Keratinocyte (primary cell): ENCODE measurements around the gene ZNF358. TPM values are rescaled to one million over a fixed set of nuclear protein-coding genes. Genes with fewer than 3 reads are reported as not detected.

Source experiments
- DNase-seq: peaks from one replicate; pipeline ENCODE4 v3.0.0-alpha.2; 2011; ENCODE audit warnings: low read depth, missing footprints, low spot score
- FAIRE-seq: peaks from 2 replicates; lab custom pipeline; 2011; peaks lifted over from hg19 to GRCh38; lab: Jason Lieb, UNC
- H2AFZ ChIP-seq: 2 replicates; pipeline ENCODE4 v1.6.0; 2012; ENCODE audit warnings: low read length, control low read depth, inconsistent platforms; ENCODE audit not compliant: control insufficient read depth
- H3K27ac ChIP-seq: 2 replicates; pipeline ENCODE4 v1.5.1; 2011; ENCODE audit warnings: low read length; ENCODE audit not compliant: control insufficient read depth, insufficient read depth
- H3K27me3 ChIP-seq: 3 replicates; pipeline ENCODE4 v1.6.0; 2011; ENCODE audit warnings: low read length; ENCODE audit not compliant: control insufficient read depth, insufficient read depth; ENCODE audit errors: extremely low read depth
- H3K36me3 ChIP-seq, 2 experiments: 2 replicates in 1 of 2; 3 replicates in 1 of 2; pipeline ENCODE4 v1.5.1; 2011; ENCODE audit warnings: low read length in 2 of 2, mild to moderate bottlenecking in 1 of 2; ENCODE audit not compliant: control insufficient read depth in 2 of 2, insufficient read depth in 2 of 2; ENCODE audit errors: extremely low read depth in 1 of 2
- H3K4me1 ChIP-seq: 3 replicates; pipeline ENCODE4 v1.5.1; 2011; ENCODE audit warnings: low read length; ENCODE audit not compliant: control insufficient read depth, insufficient read depth; ENCODE audit errors: extremely low read depth
- H3K4me2 ChIP-seq: 3 replicates; pipeline ENCODE4 v1.6.0; 2011; ENCODE audit warnings: low read depth, low read length; ENCODE audit not compliant: control insufficient read depth, insufficient read depth; ENCODE audit errors: extremely low read depth
- H3K4me3 ChIP-seq, 3 experiments: fragments of 200-600 bp in 1 of 3; sonication (generic) in 1 of 3; 2 replicates in 2 of 3; 3 replicates in 1 of 3; pipeline ENCODE4 v1.5.1; 2011 to 2016; ENCODE audit warnings: low read length in 3 of 3, mild to moderate bottlenecking in 3 of 3, control low read depth in 2 of 3, inconsistent platforms in 1 of 3, low read depth in 1 of 3, mixed read lengths in 1 of 3, mixed run types in 1 of 3, moderate library complexity in 1 of 3; ENCODE audit not compliant: control insufficient read depth in 2 of 3, insufficient read depth in 2 of 3; ENCODE audit errors: extremely low read depth in 1 of 3
- H3K79me2 ChIP-seq: 2 replicates; pipeline ENCODE4 v1.6.0; 2012; ENCODE audit warnings: low read length; ENCODE audit not compliant: control insufficient read depth, insufficient read depth
- H3K9ac ChIP-seq: 3 replicates; pipeline ENCODE4 v1.6.0; 2011; ENCODE audit warnings: low read length; ENCODE audit not compliant: control insufficient read depth, insufficient read depth; ENCODE audit errors: extremely low read depth
- H3K9me1 ChIP-seq: 3 replicates; pipeline ENCODE4 v1.6.0; 2011; ENCODE audit warnings: low read length; ENCODE audit not compliant: control insufficient read depth, insufficient read depth; ENCODE audit errors: extremely low read depth
- H3K9me3 ChIP-seq: 2 replicates; pipeline ENCODE4 v1.5.1; 2012; ENCODE audit warnings: low read depth, low read length; ENCODE audit not compliant: control insufficient read depth
- H4K20me1 ChIP-seq: 3 replicates; pipeline ENCODE4 v1.6.0; 2011; ENCODE audit warnings: low read length; ENCODE audit not compliant: control insufficient read depth, insufficient read depth; ENCODE audit errors: extremely low read depth
- EZH2 ChIP-seq: IDR thresholded peaks from one replicate; pipeline ENCODE4 v1.6.1; 2012; ENCODE audit warnings: inconsistent platforms, mild to moderate bottlenecking, low read length, moderate library complexity
- dilution Hi-C: fragments of 300-500 bp; cut with MboI; formaldehyde crosslinking; loops from one replicate; pipeline ENCODE4 v1.7.0; 2020; ENCODE audit warnings: low sequenced_read_pairs; ENCODE audit not compliant: extremely low pct_ligation_motif_present
- polyA plus RNA-seq, 5 experiments: library from polyadenylated mRNA; depleted of rRNA in 3 of 5; stranded (reverse) in 3 of 5; stranded (forward) in 1 of 5; unstranded in 1 of 5; fragments of >200 nt; gene quantifications; 1 replicate in 1 of 5; 2 replicates in 3 of 5; 3 replicates in 1 of 5; pipeline versions ENCODE4 v1.2.1 to v1.2.3, GENCODE V29; 2011 to 2012; ENCODE audit warnings: missing spikeins in 2 of 5, low read depth in 1 of 5, low replicate concordance in 1 of 5
- TF ChIP-seq, protein P1 (sequence below), 3 experiments: IDR thresholded peaks in 1 of 3; conservative IDR thresholded peaks in 1 of 3; optimal IDR thresholded peaks in 1 of 3; 2 replicates in 2 of 3; 3 replicates in 1 of 3; pipeline versions ENCODE3 to v1.5.1; 2011; ENCODE audit warnings: low read length in 3 of 3, mild to moderate bottlenecking in 3 of 3, moderate library complexity in 2 of 3, control low read depth in 1 of 3, inconsistent platforms in 1 of 3; ENCODE audit not compliant: insufficient read depth in 2 of 3; ENCODE audit errors: extremely low read depth in 1 of 3

The ZNF358 gene
- polyA plus RNA-seq, 1 donor (not counting 4 experiments of a cell fraction or from before 2014, with no cell fraction given): 8.5 TPM

DNA sequence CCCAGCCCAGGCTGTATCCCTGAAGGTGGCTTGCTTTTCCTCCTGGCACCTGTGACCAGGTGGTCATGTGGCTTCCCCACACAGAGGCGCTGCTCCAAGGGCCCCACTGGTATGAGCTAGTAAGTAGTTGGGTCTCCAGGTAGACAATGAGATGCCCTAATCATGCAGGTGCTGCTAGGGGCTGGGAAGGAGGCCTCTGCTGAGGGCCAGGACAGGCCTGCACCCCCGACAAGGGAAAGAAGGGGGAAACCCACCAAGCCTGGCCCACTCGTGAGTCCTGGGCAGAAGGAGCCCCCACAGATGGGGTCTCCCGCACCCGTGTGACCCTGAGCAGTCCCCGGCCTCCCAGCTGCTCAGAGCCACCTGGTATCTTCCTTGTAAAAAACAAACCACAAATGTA is 40.2 kb upstream of the ZNF358 start:
- Histone ChIP-seq H3K9me3 (no peaks in the 10 kb centered on the region), H3K79me2 (no peaks in the 10 kb centered on the region), H3K9me1 (no peaks in the 10 kb centered on the region), H3K27me3 (no peaks in the 10 kb centered on the region), H2AFZ (no peak overlapping the region), H4K20me1 (no peaks in the 10 kb centered on the region), H3K9ac (no peak overlapping the region), H3K4me3 (no peak overlapping the region), H3K27ac (no peak overlapping the region), H3K4me2 (no peak overlapping the region), H3K4me1 (peaks cover 15% of the 10 kb centered on the region), H3K36me3 (peaks cover 0 to 9% of the 10 kb centered on the region in 2 experiments)
- DNase-seq (no peak), FAIRE-seq (no peak)
- no peak for TF ChIP-seq EZH2
- TF ChIP-seq, protein P1, sequence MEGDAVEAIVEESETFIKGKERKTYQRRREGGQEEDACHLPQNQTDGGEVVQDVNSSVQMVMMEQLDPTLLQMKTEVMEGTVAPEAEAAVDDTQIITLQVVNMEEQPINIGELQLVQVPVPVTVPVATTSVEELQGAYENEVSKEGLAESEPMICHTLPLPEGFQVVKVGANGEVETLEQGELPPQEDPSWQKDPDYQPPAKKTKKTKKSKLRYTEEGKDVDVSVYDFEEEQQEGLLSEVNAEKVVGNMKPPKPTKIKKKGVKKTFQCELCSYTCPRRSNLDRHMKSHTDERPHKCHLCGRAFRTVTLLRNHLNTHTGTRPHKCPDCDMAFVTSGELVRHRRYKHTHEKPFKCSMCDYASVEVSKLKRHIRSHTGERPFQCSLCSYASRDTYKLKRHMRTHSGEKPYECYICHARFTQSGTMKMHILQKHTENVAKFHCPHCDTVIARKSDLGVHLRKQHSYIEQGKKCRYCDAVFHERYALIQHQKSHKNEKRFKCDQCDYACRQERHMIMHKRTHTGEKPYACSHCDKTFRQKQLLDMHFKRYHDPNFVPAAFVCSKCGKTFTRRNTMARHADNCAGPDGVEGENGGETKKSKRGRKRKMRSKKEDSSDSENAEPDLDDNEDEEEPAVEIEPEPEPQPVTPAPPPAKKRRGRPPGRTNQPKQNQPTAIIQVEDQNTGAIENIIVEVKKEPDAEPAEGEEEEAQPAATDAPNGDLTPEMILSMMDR (optimal IDR thresholded peaks at IDR 0.05 in 1 of 3, IDR thresholded peaks at IDR 0.05 in 1 of 3, conservative IDR thresholded peaks at IDR 0.05 in 1 of 3; ENCODE audit: extremely low read depth in 1 of 3, insufficient read depth in 2 of 3, low read length in 3 of 3): no peak
- dilution Hi-C loops: no loop called here

DNA sequence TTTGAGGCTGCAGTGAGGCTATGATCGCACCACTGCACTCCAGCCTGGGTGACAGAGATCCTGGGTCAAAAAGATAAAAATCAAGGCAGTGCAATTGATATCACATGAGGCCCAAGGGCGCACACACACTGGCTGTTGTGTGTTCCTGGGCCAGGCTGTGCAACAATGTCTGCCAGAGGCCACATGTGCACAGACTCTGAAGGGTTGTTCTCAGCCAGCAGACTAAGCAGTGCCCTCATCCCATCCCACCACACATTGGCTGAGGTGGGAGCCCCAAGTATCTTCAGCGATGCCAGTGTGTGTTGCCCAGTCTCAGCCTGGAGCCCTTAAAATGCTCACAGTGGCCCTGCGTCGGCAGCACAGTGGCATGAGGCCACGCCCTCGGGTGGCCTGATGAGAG is 39.7 kb upstream of the ZNF358 start:
- Histone ChIP-seq H3K4me2 (no peak overlapping the region), H4K20me1 (no peaks in the 10 kb centered on the region), H3K79me2 (no peaks in the 10 kb centered on the region), H2AFZ (no peak overlapping the region), H3K9ac (no peak overlapping the region), H3K9me1 (no peaks in the 10 kb centered on the region), H3K27me3 (no peaks in the 10 kb centered on the region), H3K9me3 (no peaks in the 10 kb centered on the region), H3K27ac (no peak overlapping the region), H3K4me1 (peaks cover 15% of the 10 kb centered on the region), H3K4me3 (no peak overlapping the region), H3K36me3 (peaks cover 0 to 6% of the 10 kb centered on the region in 2 experiments)
- dilution Hi-C loops: no loop called here
- DNase-seq: no peak
- FAIRE-seq: no peak
- TF ChIP-seq, protein P1 (optimal IDR thresholded peaks at IDR 0.05 in 1 of 3, IDR thresholded peaks at IDR 0.05 in 1 of 3, conservative IDR thresholded peaks at IDR 0.05 in 1 of 3; ENCODE audit: extremely low read depth in 1 of 3, insufficient read depth in 2 of 3, low read length in 3 of 3): no peak
